ENCODE data around the gene INKA2. TPM values are rescaled to one million over a fixed set of nuclear protein-coding genes. Genes with fewer than 3 reads are reported as not detected.

Gene INKA2
- total and polyA plus RNA-seq, 9 donors, result 2.3 to 22.2 (median 5.9) TPM

GRCh38 chr1:111768625-111769024 is 29.4 kb upstream of the INKA2 start:
- Histone ChIP-seq H3K9me3 (no peaks in the 10 kb centered on the region), H3K27me3 (no peaks in the 10 kb centered on the region), H3K4me3 (no peak overlapping the region), H3K27ac (no peak overlapping the region), H3K36me3 (no peaks in the 10 kb centered on the region), H3K4me1 (ENCODE audit: insufficient read depth) (no peaks in the 10 kb centered on the region)
- intact Hi-C loops (cut with DNase I), result loop anchor here in 2 of 4 donors (5.0 kb wide), 1 partner anchor 286 kb away; no protein-coding TSS in a partner anchor
- TF ChIP-seq CTCF (IDR thresholded peaks at IDR 0.05) (no peak), EP300 (IDR thresholded peaks at IDR 0.05) (no peak), POLR2A (IDR thresholded peaks at IDR 0.05) (no peak)
- DNase-seq, result no peak

- H3K27ac ChIP-seq, result no peak overlapping the region
- no peak overlapping the region for H3K4me3 ChIP-seq
- no peaks in the 10 kb centered on the region for H3K27me3 ChIP-seq
- no peak for DNase-seq
- no peaks in the 10 kb centered on the region for H3K4me1 ChIP-seq (ENCODE audit: insufficient read depth)
- intact Hi-C loops (cut with DNase I), result loop anchor here in 2 of 4 donors (5.0 kb wide), 1 partner anchor 286 kb away; no protein-coding TSS in a partner anchor
- H3K36me3 ChIP-seq, result no peaks in the 10 kb centered on the region
- H3K9me3 ChIP-seq, result no peaks in the 10 kb centered on the region
- TF ChIP-seq POLR2A (IDR thresholded peaks at IDR 0.05) (no peak), CTCF (IDR thresholded peaks at IDR 0.05) (no peak), EP300 (IDR thresholded peaks at IDR 0.05) (no peak)
Observed at GRCh38 chr1:111768023-111768422, 28.8 kb upstream of the INKA2 start.

GRCh38 chr1:111762332-111762731 is 23.1 kb upstream of the INKA2 start:
- H3K27me3 ChIP-seq, result no peaks in the 10 kb centered on the region
- 74 to 86% (median 84%) methylated on average over 2 of the region's 2 CpGs for WGBS, 3 donors
- H3K27ac ChIP-seq, result no peak overlapping the region
- peaks cover 1% of the 10 kb centered on the region for H3K4me1 ChIP-seq (ENCODE audit: insufficient read depth)
- intact Hi-C loops (cut with DNase I), result no loop called here
- no peak overlapping the region for H3K4me3 ChIP-seq
- H3K9me3 ChIP-seq, result no peaks in the 10 kb centered on the region
- no peak for TF ChIP-seq EP300 (IDR thresholded peaks at IDR 0.05)
- no peak for TF ChIP-seq POLR2A (IDR thresholded peaks at IDR 0.05)
- no peak for TF ChIP-seq CTCF (IDR thresholded peaks at IDR 0.05)
- H3K36me3 ChIP-seq, result no peaks in the 10 kb centered on the region
- DNase-seq, result no peak

GRCh38 chr1:111761717-111762116 is 22.5 kb upstream of the INKA2 start:
- Histone ChIP-seq H3K9me3 (no peaks in the 10 kb centered on the region), H3K4me1 (ENCODE audit: insufficient read depth) (peaks cover 1% of the 10 kb centered on the region), H3K36me3 (no peaks in the 10 kb centered on the region), H3K4me3 (no peak overlapping the region), H3K27me3 (no peaks in the 10 kb centered on the region), H3K27ac (no peak overlapping the region)
- DNase-seq, result no peak
- intact Hi-C loops (cut with DNase I), result no loop called here
- TF ChIP-seq CTCF (IDR thresholded peaks at IDR 0.05) (no peak), EP300 (IDR thresholded peaks at IDR 0.05) (no peak), POLR2A (IDR thresholded peaks at IDR 0.05) (no peak)
- 93 to 99% (median 96%) methylated on average over 2 of the region's 2 CpGs for WGBS, 3 donors
